Kidney (tissue), 22 donors: ENCODE results near the gene CYB561D2. TPM values are rescaled to one million over a fixed set of nuclear protein-coding genes. Genes with fewer than 3 reads are reported as not detected.

Experiments
- DNase-seq, 5 donors: peaks; one replicate each; pipeline ENCODE4 v3.0.0-alpha.2; 2013 to 2020
- FAIRE-seq: peaks from 2 replicates; lab custom pipeline; 2012; peaks lifted over from hg19 to GRCh38; lab: Jason Lieb, UNC
- H3K27ac ChIP-seq, 2 donors: one replicate each; pipeline ENCODE4 v1.7.0; 2013; ENCODE audit warnings: low read depth in 2 of 2, low read length in 2 of 2, inconsistent platforms in 1 of 2
- H3K27me3 ChIP-seq: one replicate; pipeline ENCODE4 v1.7.1; 2013; ENCODE audit warnings: low read length, inconsistent platforms; ENCODE audit not compliant: control insufficient read depth, insufficient read depth
- H3K36me3 ChIP-seq, 3 donors: one replicate each; pipeline versions ENCODE4 v1.7.0 to v1.7.1; 2013; ENCODE audit warnings: low read length in 3 of 3, control low read depth in 1 of 3, inconsistent platforms in 1 of 3; ENCODE audit not compliant: insufficient read depth in 3 of 3, control insufficient read depth in 2 of 3
- H3K4me1 ChIP-seq, 3 donors: one replicate each; pipeline versions ENCODE4 v1.7.0 to v1.7.1; 2013; ENCODE audit warnings: low read length in 3 of 3, inconsistent platforms in 1 of 3, low read depth in 1 of 3; ENCODE audit not compliant: control insufficient read depth in 2 of 3, insufficient read depth in 2 of 3
- H3K4me3 ChIP-seq, 3 donors: one replicate each; pipeline versions ENCODE4 v1.7.0 to v1.8.1; 2013; ENCODE audit warnings: low read length in 3 of 3, control low read depth in 1 of 3, inconsistent platforms in 1 of 3
- H3K9ac ChIP-seq, 3 donors: one replicate each; pipeline versions ENCODE4 v1.7.0 to v1.7.1; 2013; ENCODE audit warnings: low read length in 3 of 3, control low read depth in 1 of 3, inconsistent platforms in 1 of 3
- H3K9me3 ChIP-seq, 3 donors: one replicate each; pipeline versions ENCODE4 v1.7.0 to v1.7.1; 2013; ENCODE audit warnings: low read length in 3 of 3, control low read depth in 1 of 3, inconsistent platforms in 1 of 3; ENCODE audit not compliant: control insufficient read depth in 2 of 3, insufficient read depth in 1 of 3
- CTCF ChIP-seq: IDR thresholded peaks from 3 replicates; pipeline ENCODE4 v1.5.1; 2012; ENCODE audit warnings: mild to moderate bottlenecking, moderate library complexity, borderline replicate concordance; ENCODE audit not compliant: insufficient read depth; ENCODE audit errors: extremely low read depth
- intact Hi-C: fragments of 100-400 bp; cut with DNase I; formaldehyde crosslinking; loops from one replicate; pipeline ENCODE4 v1.11.1; 2022
- long read RNA-seq, 10 donors: library from polyadenylated mRNA in 1 of 10; unstranded in 1 of 10; transcript quantifications; one replicate each; pipeline ENCODE4 v2.0.0 and lab custom pipeline, GENCODE V29; 2021 to 2026
- polyA plus RNA-seq: library from polyadenylated mRNA; stranded (reverse); fragments of 350-450 nt; fragmentation: Illumina TruSeq; extraction: RNeasy Lipid Tissue Mini Kit (QIAGEN cat#74804); gene quantifications from one replicate; pipeline ENCODE4 v1.2.3, GENCODE V29; 2014; ENCODE audit warnings: low read depth, low replicate concordance; ENCODE audit not compliant: insufficient read depth
- total RNA-seq: library from RNA; stranded (reverse); fragmentation: NEBNext Ultra II Directional; extraction: Animal tissue kit (Norgen Biotek cat#: 25700); gene quantifications from one replicate; pipeline ENCODE4 v1.2.1, GENCODE V29; 2021
- donor health status: control.
- donor health status: control.
- donor health status: control.
- donor health status: control.
- donor health status: control.
- donor health status: DM: yes; HTN: yes; CAD: no.
- donor health status: Normal renal cell carcinoma (clear cell type).

Gene CYB561D2
- total RNA-seq, result 28.5 TPM
- 38.8 TPM for polyA plus RNA-seq
- long read RNA-seq, donor 1, transcript CYB561D2-205 (4 exons, 1,319 nt), result major isoform, 6 of 9 reads
- long read RNA-seq, donor 1, partial matches to known transcripts, result 0 of 9 reads
- long read RNA-seq, donor 1, other reads (novel, unspliced or antisense), result 0 of 9 reads
- long read RNA-seq, donor 2, partial matches to known transcripts, result 0 of 6 reads
- long read RNA-seq, donor 2, other reads (novel, unspliced or antisense), result 0 of 6 reads
- long read RNA-seq, donor 3, transcript CYB561D2-201 (4 exons, 1,225 nt), result minor isoform, 5 of 15 reads
- long read RNA-seq, donor 3, transcript CYB561D2-205 (4 exons, 1,319 nt), result major isoform, 7 of 15 reads
- long read RNA-seq, donor 3, partial matches to known transcripts, result 0 of 15 reads
- long read RNA-seq, donor 3, other reads (novel, unspliced or antisense), result 0 of 15 reads
- long read RNA-seq, donor 4, transcript CYB561D2-205 (4 exons, 1,319 nt), result major isoform, 5 of 9 reads
- long read RNA-seq, donor 4, partial matches to known transcripts, result 0 of 9 reads
- long read RNA-seq, donor 4, other reads (novel, unspliced or antisense), result 0 of 9 reads
- long read RNA-seq, donor 5, partial matches to known transcripts, result 0 of 1 reads
- long read RNA-seq, donor 5, other reads (novel, unspliced or antisense), result 0 of 1 reads
- long read RNA-seq, donor 6, transcript CYB561D2-205 (4 exons, 1,319 nt), result major isoform, 8 of 13 reads
- long read RNA-seq, donor 6, transcript CYB561D2-201 (4 exons, 1,225 nt), result minor isoform, 5 of 13 reads
- long read RNA-seq, donor 6, partial matches to known transcripts, result 0 of 13 reads
- long read RNA-seq, donor 6, other reads (novel, unspliced or antisense), result 0 of 13 reads
- long read RNA-seq, donor 7, transcript CYB561D2-205 (4 exons, 1,319 nt), result major isoform, 13 of 26 reads
- long read RNA-seq, donor 7, transcript CYB561D2-201 (4 exons, 1,225 nt), result minor isoform, 7 of 26 reads
- long read RNA-seq, donor 7, partial matches to known transcripts, result 0 of 26 reads
- long read RNA-seq, donor 7, other reads (novel, unspliced or antisense), result 2 of 26 reads
- long read RNA-seq, donor 8, partial matches to known transcripts, result 14 of 18 reads
- long read RNA-seq, donor 8, other reads (novel, unspliced or antisense), result 0 of 18 reads
- long read RNA-seq, donor 9, partial matches to known transcripts, result 0 of 3 reads
- long read RNA-seq, donor 9, other reads (novel, unspliced or antisense), result 0 of 3 reads
- long read RNA-seq, donor 10, partial matches to known transcripts, result 0 of 4 reads
- long read RNA-seq, donor 10, other reads (novel, unspliced or antisense), result 0 of 4 reads

GRCh38 chr3:50350527-50351322 is at the start of gene CYB561D2, which contains the start of gene NPRL2:
CYB561D2 (plus strand) TSS chr3:50350862; CDS start chr3:50351434, 572 bp downstream.
NPRL2 (minus strand) TSS chr3:50350775; CDS start chr3:50350652, 123 bp downstream.
- H3K9me3 ChIP-seq, result no peaks in the 10 kb centered on the region
- H3K9ac ChIP-seq, result peak within 1 kb of the TSS; percentile 70 to 91 (median 72)
- intact Hi-C loops, result no loop called here
- TF ChIP-seq CTCF, result no peak
- H3K4me1 ChIP-seq, result peaks cover 0 to 36% (median 21%) of the 10 kb centered on the region in 3 donors
- H3K36me3 ChIP-seq, result peaks cover 0 to 26% (median 14%) of the 10 kb centered on the region in 3 donors
- H3K4me3 ChIP-seq, result peak within 1 kb of the TSS; percentile 81 to 97 (median 86)
- no peaks in the 10 kb centered on the region for H3K27me3 ChIP-seq
- DNase-seq, result peak; percentile 96 to 99 (median 97)
- peak within 1 kb of the TSS; percentile 96 to 98 for H3K27ac ChIP-seq
- FAIRE-seq, result no peak

- FAIRE-seq (no peak), DNase-seq (peak in 1 of 5 donors; percentile 56)
- peaks cover 0 to 6% (median 3%) of the 10 kb centered on the region in 3 donors for H3K36me3 ChIP-seq
- no peak for TF ChIP-seq CTCF
- peak overlapping the region in 2 of 3 donors; percentile 49 to 79 for H3K4me3 ChIP-seq
- H3K27ac ChIP-seq, result peak overlapping the region; percentile 92 to 96
- peak overlapping the region in 2 of 3 donors; percentile 65 to 89 for H3K9ac ChIP-seq
- peaks cover 4 to 38% (median 18%) of the 10 kb centered on the region in 3 donors for H3K4me1 ChIP-seq
- intact Hi-C loops, result no loop called here
- H3K9me3 ChIP-seq, result no peaks in the 10 kb centered on the region
- no peaks in the 10 kb centered on the region for H3K27me3 ChIP-seq
These were observed 48.3 kb upstream of the CYB561D2 start for GRCh38 chr3:50302095-50303012.
